ENCODE measurements around the gene TSPAN18.

The TSPAN18 gene

GRCh38 chr11:44737245-44738085 lies 10.7 kb downstream of the TSPAN18 start:
- no peak for DNase-seq (ENCODE audit: low read depth in 2 of 2)

DNA sequence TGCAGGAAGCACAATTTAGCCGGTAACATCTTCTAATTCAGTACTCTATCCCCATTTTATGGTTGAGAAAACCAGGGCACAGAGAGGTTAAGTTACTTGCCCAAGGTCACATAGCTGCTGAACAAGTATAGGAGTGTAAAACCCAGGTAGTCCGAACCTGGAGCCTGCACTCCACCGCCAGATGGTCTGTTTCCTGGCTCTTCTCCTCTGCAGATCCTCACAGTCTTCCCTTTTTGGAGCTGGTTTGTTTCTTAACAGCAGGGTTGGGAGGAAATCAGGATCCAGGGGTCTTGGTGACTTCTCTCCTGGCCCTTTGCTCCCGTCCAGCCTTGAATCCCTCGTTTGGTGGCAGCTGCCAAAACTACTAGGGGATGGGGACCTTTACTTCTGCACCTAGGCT lies 12.0 kb downstream of the TSPAN18 start:
- DNase-seq (ENCODE audit: low read depth in 2 of 2) = no peak

DNA sequence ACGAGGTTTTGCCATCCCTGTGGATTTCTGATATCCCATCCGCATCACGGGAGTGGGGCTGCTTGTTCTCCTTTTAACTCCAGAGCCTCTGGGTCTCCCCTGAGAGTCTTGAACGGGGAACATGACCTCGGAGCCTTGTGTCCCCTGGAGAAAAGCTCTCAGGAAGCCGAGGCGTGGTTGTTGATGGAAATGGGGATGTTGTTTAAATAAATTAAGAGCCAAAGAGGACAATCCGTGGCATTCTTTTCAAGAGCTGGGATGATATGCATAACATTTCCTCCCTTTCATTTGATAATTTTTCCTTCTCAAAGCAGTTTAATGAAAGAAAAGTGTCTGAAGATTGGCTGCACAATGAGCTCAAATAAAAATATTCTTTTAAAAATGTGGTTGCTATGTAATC lies 14.2 kb downstream of the TSPAN18 start:
- DNase-seq (ENCODE audit: low read depth in 2 of 2) = no peak

GRCh38 chr11:44741976-44742375 lies 15.2 kb downstream of the TSPAN18 start:
- DNase-seq (ENCODE audit: low read depth in 2 of 2) = no peak

DNA sequence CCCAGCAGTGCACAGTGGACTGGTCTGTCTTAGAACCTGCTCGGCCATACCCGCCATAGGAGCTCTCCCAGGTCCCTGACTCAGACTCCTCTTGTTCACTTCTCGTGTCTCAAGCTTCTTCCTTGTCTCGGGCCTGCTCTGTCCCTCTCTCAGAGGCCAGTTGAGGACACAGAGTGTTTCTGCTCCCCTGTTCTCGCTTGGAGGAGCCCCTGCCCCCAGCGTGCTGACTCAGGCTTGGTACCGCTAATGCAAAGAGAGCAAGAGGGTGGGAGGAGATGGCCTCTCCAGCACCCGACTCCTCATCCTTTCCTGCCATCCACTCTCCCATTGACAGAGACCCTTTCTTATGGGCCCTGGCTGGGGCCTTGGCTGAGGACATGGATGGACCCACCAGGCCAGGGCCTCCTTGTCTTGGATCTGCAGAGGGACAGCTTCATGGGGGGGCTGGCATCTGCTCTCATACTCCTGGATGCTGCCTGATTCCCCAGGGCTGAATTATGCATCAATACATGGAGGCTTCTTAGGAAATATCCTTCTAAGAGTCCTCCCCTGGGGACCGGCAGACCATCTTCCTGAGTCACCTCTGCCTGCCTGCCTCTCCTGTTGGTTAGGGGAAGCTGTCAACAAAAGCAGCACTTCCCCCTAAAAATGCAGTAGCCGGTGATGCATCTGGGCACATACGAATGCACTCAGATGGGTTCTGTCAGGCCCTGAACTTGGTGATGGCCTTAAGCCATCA lies 15.9 kb downstream of the TSPAN18 start:
- DNase-seq (ENCODE audit: low read depth in 2 of 2) = no peak

DNA sequence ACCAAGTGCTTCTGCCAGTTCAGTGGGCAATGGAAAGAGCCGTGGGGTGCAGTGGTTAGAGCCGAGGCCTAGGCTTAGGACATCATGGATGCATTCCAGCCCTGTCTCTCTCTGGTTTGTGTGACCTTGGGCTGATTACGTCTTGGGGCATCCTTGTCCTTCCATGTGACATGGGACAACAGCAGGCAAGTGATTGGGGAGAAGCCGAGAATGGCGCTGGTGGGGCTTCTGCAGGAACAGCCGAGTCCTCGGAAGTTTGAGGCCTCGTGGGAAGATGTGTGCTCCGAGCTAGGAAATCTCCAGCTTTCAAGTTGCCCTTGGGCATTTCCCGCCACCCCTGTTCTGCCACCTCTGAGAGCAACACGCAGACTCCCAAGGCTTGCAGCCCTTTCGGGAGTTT lies 16.6 kb downstream of the TSPAN18 start:
- no peak for DNase-seq (ENCODE audit: low read depth in 2 of 2)

- DNase-seq (ENCODE audit: low read depth in 2 of 2) = no peak
Observed at GRCh38 chr11:44743959-44744557, 17.3 kb downstream of the TSPAN18 start.

- no peak for DNase-seq (ENCODE audit: low read depth in 2 of 2)
Observed at GRCh38 chr11:44746894-44747293, 20.1 kb downstream of the TSPAN18 start.

- DNase-seq (ENCODE audit: low read depth in 2 of 2) = no peak
Observed at GRCh38 chr11:44747316-44747715, 20.6 kb downstream of the TSPAN18 start.

DNA sequence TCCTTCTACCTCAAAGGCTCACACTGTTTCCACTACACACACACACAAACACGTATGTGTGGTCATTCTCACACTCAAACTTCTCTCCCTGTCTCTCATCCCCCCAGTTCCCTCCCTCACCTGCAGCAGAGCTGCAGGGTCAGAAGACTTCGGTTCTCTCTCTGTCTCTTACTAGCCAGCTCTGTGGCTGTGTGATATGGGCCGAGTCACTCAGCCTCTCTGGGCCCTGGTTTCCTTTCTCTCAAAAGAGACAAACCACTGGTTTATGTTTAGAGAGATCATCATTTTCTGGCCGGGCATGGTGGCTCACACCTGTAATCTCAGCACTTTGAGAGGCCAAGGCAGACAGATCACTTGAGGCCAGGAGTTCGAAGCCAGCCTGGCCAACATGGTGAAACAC lies 21.1 kb downstream of the TSPAN18 start:
- DNase-seq (ENCODE audit: low read depth in 2 of 2) = no peak

- DNase-seq (ENCODE audit: low read depth in 2 of 2) = no peak
Observed at GRCh38 chr11:44748606-44749005, 21.8 kb downstream of the TSPAN18 start.

DNA sequence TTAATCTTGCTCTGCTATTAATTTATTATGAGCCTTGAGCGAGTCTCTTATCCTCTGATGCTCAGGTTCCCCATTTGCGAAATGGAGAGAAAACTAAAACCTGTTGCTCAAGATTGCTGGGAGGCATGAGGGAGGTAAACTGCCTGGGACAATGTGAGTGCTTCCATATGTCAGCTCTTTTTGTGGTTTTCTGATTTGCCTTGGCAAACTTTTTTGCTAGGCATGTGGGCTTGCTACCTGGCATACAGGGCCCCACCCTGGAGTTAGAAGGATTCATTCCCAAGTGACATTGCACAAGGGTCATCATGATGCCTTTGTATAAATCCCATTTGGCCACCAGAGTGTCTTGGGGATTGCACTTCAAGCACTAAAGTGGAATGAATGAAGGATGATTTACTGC lies 22.4 kb downstream of the TSPAN18 start:
- DNase-seq (ENCODE audit: low read depth in 2 of 2) = no peak

GRCh38 chr11:44750551-44751465 lies 24.0 kb downstream of the TSPAN18 start:
- no peak for DNase-seq (ENCODE audit: low read depth in 2 of 2)

GRCh38 chr11:44752300-44752699 lies 25.5 kb downstream of the TSPAN18 start:
- no peak for DNase-seq (ENCODE audit: low read depth in 2 of 2)

- no peak for DNase-seq (ENCODE audit: low read depth in 2 of 2)
Observed at GRCh38 chr11:44752713-44753112, 26.0 kb downstream of the TSPAN18 start.

DNA sequence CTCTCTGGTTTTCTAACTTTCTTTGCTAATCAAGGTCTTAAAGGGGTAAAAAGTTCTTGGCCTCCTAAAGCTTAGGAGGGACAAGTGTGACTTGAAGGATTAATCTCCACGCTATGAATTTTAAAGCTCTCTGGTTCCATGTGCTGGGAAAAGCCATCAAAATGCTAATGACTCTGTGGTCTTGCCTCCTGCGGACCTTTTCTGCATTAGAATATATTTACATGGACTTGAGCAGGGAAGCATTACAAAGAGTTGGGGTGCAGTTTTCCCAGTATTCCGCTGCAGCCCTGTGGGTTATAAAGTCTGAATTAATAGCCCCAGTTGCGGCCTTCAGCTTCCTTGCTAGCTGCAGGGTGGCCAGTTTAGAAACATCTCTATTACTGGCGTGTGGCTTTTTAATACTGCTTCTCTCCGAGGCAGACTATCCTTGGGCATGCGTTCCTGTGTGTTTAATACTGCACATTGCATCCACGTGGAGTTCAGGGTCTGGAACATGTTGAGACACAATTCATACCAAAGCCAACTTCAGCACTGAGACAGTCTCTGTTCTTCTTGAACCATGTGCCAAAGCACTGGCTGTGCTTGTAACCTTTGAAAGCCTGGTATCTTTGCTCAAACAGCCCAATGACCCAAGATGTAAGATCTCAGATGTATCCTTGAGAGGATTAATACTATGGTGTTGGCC lies 27.3 kb downstream of the TSPAN18 start:
- DNase-seq (ENCODE audit: low read depth in 2 of 2) = no peak

- no peak for DNase-seq (ENCODE audit: low read depth in 2 of 2)
Observed at GRCh38 chr11:44754876-44755555, 28.3 kb downstream of the TSPAN18 start.

DNA sequence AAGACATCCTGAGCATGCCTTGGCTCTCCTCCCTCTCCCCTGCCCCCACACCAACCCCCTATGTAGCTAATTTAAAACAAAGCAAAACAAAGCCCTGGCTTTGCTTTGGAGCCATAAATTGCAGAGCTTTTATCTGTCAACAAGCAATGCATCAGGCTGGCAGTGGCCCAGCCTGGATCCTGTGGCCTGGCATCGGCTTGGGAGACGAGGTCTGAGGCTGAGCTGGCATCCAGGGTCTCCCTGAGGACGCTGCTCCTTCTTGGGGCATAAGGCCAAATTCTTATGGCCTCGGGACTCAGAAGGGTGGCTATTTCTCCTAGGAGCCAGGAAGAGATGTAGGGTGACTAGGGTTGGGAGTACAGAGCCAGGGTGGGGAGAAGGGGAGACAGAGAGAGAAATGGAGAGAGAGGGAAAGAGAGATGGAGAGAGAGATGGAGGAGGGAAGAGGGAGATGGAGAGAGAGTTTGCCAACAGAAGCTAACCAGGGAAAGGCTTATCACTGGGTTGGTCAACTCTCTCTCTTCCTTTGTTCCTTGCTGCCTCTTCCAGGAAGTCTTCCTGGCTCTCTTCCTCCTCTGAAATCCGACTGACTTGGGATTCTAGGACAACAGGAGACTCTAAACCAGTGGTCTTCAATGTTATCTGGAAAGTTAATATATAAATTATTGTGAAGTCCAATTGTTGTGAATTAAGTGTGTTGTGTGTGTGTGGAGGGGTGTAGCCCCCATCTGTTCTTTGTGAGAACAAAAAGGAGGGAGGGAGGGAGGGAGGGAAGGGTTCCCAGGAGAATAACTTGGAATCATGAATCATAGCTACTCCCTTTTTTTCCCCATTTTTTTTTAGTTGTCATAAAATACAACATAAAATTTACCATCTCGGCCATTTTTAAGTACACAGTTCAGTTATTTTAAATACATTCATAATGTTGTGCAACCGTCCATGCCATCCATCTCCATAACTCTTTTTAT lies 29.1 kb downstream of the TSPAN18 start:
- DNase-seq (ENCODE audit: low read depth in 2 of 2) = no peak

GRCh38 chr11:44758983-44759382 lies 32.2 kb downstream of the TSPAN18 start:
- DNase-seq (ENCODE audit: low read depth in 2 of 2) = no peak
